GM12878 (cell line): Measurements from ENCODE around the gene RNF112. TPM values are rescaled to one million over a fixed set of nuclear protein-coding genes. Genes with fewer than 3 reads are reported as not detected.

ENCODE experiments used
- ATF7 ChIP-seq: fragments of 450-650 bp; IDR thresholded peaks from 2 replicates; pipeline ENCODE4 v1.6.1; 2016; ENCODE audit warnings: low read depth, mild to moderate bottlenecking
- EED ChIP-seq: sonication (generic); IDR thresholded peaks from 2 replicates; pipeline ENCODE4 v1.6.1; 2016; ENCODE audit warnings: antibody characterized with exemption, low read depth
- FOS ChIP-seq: IDR thresholded peaks from 3 replicates; pipeline ENCODE4 v1.6.1; 2011; ENCODE audit warnings: borderline replicate concordance; ENCODE audit not compliant: insufficient read length; ENCODE audit errors: extremely low read depth
- KLF5 ChIP-seq: fragments of 450-650 bp; IDR thresholded peaks from 2 replicates; pipeline ENCODE4 v1.6.1; 2014; ENCODE audit warnings: mild to moderate bottlenecking; ENCODE audit not compliant: partially characterized antibody
- PAX5 ChIP-seq: IDR thresholded peaks from 2 replicates; pipeline ENCODE4 v1.6.1; 2011; ENCODE audit warnings: low read depth, low read length, borderline replicate concordance
- PAX8 ChIP-seq: fragments of 450-650 bp; IDR thresholded peaks from 2 replicates; pipeline ENCODE4 v1.6.1; 2017; ENCODE audit warnings: mild to moderate bottlenecking, moderate library complexity
- POLR2AphosphoS2 ChIP-seq: IDR thresholded peaks from 2 replicates; pipeline ENCODE4 v1.6.1; 2011; ENCODE audit warnings: low read depth, mild to moderate bottlenecking, low read length, improper control_type of control experiment, moderate library complexity
- RFX5 ChIP-seq: IDR thresholded peaks from 2 replicates; pipeline ENCODE4 v1.6.1; 2011; ENCODE audit warnings: low read depth, low read length, improper control_type of control experiment
- RUNX3 ChIP-seq: IDR thresholded peaks from 2 replicates; pipeline ENCODE4 v1.6.1; 2012; ENCODE audit warnings: low read length, inconsistent platforms
- SIN3A ChIP-seq: IDR thresholded peaks from 2 replicates; pipeline ENCODE4 v1.6.1; 2012; ENCODE audit warnings: low read depth, low read length, improper control_type of control experiment
- SMARCA5 ChIP-seq: fragments of 450-650 bp; IDR thresholded peaks from 2 replicates; pipeline ENCODE4 v1.6.1; 2017; ENCODE audit warnings: mild to moderate bottlenecking
- STAT3 ChIP-seq: IDR thresholded peaks from 2 replicates; pipeline ENCODE4 v1.6.1; 2011; ENCODE audit warnings: low read depth, low read length, improper control_type of control experiment
- SUPT20H ChIP-seq: IDR thresholded peaks from 2 replicates; pipeline ENCODE4 v1.6.1; 2011; ENCODE audit warnings: low read depth, mild to moderate bottlenecking, low read length, moderate library complexity, borderline replicate concordance; ENCODE audit not compliant: control insufficient read depth
- polyA plus RNA-seq, 11 experiments: library from polyadenylated mRNA; depleted of rRNA in 4 of 11; unstranded in 6 of 11; stranded (reverse) in 5 of 11; fragments of >200 nt; fragmentation: Nextera tagmentation in 4 of 11; fragmentation: Illumina TruSeq in 1 of 11; extraction: Ambion mirVana in 4 of 11; extraction: Trizol in 1 of 11; gene quantifications; 1 replicate in 1 of 11; 2 replicates in 10 of 11; pipeline versions ENCODE4 v1.2.1 to v1.2.3, GENCODE V29; 2011 to 2016; ENCODE audit warnings: inconsistent platforms in 2 of 11, missing spikeins in 2 of 11, low read depth in 1 of 11
- total RNA-seq, 4 experiments: library from RNA; depleted of rRNA in 3 of 4; stranded (reverse); fragments of >200 nt in 3 of 4; fragmentation: Illumina TruSeq in 1 of 4; extraction: Trizol in 1 of 4; gene quantifications; 2 replicates each; pipeline versions ENCODE4 v1.2.1 to v1.2.3, GENCODE V29; 2013 to 2021
- TF ChIP-seq, protein P1 (sequence below): fragments of 450-650 bp; IDR thresholded peaks from 2 replicates; pipeline ENCODE4 v1.6.1; 2018; ENCODE audit warnings: mild to moderate bottlenecking, low read depth, moderate library complexity; ENCODE audit not compliant: partially characterized antibody
- TF ChIP-seq, protein P2 (sequence below): IDR thresholded peaks from 2 replicates; pipeline ENCODE4 v1.6.1; 2012; ENCODE audit warnings: mild to moderate bottlenecking, low read depth, low read length
- TF ChIP-seq, protein P3 (sequence below): fragments of 450-650 bp; IDR thresholded peaks from 2 replicates; pipeline ENCODE4 v1.6.1; 2017; ENCODE audit warnings: mild to moderate bottlenecking, low read depth, inconsistent platforms; ENCODE audit not compliant: poor library complexity, severe bottlenecking
- TF ChIP-seq, protein P4 (sequence below): fragments of 450-650 bp; formaldehyde crosslinking; IDR thresholded peaks from 2 replicates; pipeline ENCODE4 v1.5.0; 2022; ENCODE audit warnings: mild to moderate bottlenecking, missing genetic modification characterization

RNF112 gene
- total and polyA plus RNA-seq, 10 of the 15 experiments (the other 5 are each of a cell fraction or from before 2014, with no cell fraction given): not detected

DNA sequence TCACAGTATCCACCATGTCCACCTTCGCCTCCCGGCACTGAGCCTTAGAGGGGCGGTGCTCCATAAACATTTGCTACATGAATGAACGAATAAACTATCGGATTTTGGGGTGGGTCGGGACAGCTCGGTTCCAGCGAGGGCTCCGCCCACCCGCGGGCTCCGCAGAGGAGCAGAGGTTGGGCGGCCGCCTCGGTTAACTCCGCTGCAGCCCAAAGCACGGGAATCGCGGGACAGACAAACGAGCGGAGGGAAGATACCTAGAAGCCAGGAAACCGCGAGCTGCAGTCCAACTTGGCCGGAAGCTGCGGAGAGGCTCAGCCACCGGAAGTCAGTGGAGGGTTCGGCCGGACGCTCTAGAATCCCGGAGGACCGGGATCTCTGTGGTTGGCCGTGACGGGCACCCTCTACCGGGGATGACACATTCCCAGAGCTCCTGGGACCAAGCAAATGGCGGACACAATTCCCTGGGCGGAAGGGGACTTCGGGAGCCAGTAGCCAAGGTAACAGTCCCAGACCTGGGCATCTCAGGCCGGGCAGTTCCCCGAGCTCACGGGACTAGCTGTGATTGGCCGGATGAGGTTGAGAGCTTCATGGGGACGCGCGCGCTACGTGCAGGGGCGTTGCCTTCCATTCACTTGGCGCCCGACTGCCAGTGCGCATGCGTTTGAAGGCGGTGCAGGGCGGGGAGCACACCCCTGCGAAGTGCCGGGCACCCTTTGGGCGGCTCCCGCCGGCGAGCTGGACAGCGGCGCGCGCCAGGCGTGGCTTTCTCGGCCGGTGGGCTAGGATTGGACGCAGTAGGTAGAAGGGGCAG lies 33.2 kb upstream of the RNF112 start (continued):
- peak; percentile 75 for TF ChIP-seq POLR2AphosphoS2
- TF ChIP-seq PAX5: peak; percentile 34; the same call in 1 of the 2 replicates
- TF ChIP-seq KLF5: no peak
- no peak for TF ChIP-seq STAT3
- TF ChIP-seq, protein P1, sequence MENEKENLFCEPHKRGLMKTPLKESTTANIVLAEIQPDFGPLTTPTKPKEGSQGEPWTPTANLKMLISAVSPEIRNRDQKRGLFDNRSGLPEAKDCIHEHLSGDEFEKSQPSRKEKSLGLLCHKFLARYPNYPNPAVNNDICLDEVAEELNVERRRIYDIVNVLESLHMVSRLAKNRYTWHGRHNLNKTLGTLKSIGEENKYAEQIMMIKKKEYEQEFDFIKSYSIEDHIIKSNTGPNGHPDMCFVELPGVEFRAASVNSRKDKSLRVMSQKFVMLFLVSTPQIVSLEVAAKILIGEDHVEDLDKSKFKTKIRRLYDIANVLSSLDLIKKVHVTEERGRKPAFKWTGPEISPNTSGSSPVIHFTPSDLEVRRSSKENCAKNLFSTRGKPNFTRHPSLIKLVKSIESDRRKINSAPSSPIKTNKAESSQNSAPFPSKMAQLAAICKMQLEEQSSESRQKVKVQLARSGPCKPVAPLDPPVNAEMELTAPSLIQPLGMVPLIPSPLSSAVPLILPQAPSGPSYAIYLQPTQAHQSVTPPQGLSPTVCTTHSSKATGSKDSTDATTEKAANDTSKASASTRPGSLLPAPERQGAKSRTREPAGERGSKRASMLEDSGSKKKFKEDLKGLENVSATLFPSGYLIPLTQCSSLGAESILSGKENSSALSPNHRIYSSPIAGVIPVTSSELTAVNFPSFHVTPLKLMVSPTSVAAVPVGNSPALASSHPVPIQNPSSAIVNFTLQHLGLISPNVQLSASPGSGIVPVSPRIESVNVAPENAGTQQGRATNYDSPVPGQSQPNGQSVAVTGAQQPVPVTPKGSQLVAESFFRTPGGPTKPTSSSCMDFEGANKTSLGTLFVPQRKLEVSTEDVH: peak; percentile 75
- peak; percentile 88 for TF ChIP-seq RUNX3
- TF ChIP-seq RFX5: peak; percentile 58
- 0 out of 2 replicates have a peak, but pooled peaks have one; percentile 43 for TF ChIP-seq EED
- TF ChIP-seq PAX8: no peak
- TF ChIP-seq, protein P2, sequence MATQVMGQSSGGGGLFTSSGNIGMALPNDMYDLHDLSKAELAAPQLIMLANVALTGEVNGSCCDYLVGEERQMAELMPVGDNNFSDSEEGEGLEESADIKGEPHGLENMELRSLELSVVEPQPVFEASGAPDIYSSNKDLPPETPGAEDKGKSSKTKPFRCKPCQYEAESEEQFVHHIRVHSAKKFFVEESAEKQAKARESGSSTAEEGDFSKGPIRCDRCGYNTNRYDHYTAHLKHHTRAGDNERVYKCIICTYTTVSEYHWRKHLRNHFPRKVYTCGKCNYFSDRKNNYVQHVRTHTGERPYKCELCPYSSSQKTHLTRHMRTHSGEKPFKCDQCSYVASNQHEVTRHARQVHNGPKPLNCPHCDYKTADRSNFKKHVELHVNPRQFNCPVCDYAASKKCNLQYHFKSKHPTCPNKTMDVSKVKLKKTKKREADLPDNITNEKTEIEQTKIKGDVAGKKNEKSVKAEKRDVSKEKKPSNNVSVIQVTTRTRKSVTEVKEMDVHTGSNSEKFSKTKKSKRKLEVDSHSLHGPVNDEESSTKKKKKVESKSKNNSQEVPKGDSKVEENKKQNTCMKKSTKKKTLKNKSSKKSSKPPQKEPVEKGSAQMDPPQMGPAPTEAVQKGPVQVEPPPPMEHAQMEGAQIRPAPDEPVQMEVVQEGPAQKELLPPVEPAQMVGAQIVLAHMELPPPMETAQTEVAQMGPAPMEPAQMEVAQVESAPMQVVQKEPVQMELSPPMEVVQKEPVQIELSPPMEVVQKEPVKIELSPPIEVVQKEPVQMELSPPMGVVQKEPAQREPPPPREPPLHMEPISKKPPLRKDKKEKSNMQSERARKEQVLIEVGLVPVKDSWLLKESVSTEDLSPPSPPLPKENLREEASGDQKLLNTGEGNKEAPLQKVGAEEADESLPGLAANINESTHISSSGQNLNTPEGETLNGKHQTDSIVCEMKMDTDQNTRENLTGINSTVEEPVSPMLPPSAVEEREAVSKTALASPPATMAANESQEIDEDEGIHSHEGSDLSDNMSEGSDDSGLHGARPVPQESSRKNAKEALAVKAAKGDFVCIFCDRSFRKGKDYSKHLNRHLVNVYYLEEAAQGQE: peak; percentile 88
- TF ChIP-seq ATF7: 0 out of 2 replicates have a peak, but pooled peaks have one; percentile 27
- TF ChIP-seq, protein P3, sequence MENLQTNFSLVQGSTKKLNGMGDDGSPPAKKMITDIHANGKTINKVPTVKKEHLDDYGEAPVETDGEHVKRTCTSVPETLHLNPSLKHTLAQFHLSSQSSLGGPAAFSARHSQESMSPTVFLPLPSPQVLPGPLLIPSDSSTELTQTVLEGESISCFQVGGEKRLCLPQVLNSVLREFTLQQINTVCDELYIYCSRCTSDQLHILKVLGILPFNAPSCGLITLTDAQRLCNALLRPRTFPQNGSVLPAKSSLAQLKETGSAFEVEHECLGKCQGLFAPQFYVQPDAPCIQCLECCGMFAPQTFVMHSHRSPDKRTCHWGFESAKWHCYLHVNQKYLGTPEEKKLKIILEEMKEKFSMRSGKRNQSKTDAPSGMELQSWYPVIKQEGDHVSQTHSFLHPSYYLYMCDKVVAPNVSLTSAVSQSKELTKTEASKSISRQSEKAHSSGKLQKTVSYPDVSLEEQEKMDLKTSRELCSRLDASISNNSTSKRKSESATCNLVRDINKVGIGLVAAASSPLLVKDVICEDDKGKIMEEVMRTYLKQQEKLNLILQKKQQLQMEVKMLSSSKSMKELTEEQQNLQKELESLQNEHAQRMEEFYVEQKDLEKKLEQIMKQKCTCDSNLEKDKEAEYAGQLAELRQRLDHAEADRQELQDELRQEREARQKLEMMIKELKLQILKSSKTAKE: no peak
- TF ChIP-seq, protein P4, sequence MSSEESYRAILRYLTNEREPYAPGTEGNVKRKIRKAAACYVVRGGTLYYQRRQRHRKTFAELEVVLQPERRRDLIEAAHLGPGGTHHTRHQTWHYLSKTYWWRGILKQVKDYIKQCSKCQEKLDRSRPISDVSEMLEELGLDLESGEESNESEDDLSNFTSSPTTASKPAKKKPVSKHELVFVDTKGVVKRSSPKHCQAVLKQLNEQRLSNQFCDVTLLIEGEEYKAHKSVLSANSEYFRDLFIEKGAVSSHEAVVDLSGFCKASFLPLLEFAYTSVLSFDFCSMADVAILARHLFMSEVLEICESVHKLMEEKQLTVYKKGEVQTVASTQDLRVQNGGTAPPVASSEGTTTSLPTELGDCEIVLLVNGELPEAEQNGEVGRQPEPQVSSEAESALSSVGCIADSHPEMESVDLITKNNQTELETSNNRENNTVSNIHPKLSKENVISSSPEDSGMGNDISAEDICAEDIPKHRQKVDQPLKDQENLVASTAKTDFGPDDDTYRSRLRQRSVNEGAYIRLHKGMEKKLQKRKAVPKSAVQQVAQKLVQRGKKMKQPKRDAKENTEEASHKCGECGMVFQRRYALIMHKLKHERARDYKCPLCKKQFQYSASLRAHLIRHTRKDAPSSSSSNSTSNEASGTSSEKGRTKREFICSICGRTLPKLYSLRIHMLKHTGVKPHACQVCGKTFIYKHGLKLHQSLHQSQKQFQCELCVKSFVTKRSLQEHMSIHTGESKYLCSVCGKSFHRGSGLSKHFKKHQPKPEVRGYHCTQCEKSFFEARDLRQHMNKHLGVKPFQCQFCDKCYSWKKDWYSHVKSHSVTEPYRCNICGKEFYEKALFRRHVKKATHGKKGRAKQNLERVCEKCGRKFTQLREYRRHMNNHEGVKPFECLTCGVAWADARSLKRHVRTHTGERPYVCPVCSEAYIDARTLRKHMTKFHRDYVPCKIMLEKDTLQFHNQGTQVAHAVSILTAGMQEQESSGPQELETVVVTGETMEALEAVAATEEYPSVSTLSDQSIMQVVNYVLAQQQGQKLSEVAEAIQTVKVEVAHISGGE (CRISPR knock-in tag): no peak
- no peak for TF ChIP-seq FOS
- no peak for TF ChIP-seq SMARCA5
- no peak for TF ChIP-seq SUPT20H
- peak; percentile 78; the same call in 1 of the 2 replicates for TF ChIP-seq SIN3A
